H9 (cell line): ENCODE data around the gene ZNF764. TPM values are rescaled to one million over a fixed set of nuclear protein-coding genes. Genes with fewer than 3 reads are reported as not detected.

Experiments
- DNase-seq: peaks from one replicate; pipeline ENCODE4 v3.0.0-alpha.2; 2017
- H2AFZ ChIP-seq: one replicate; pipeline ENCODE4 v1.6.1; 2013; ENCODE audit warnings: mild to moderate bottlenecking, low read length, control low read depth, moderate library complexity
- H2AK5ac ChIP-seq: 2 replicates; pipeline ENCODE4 v1.6.1; 2013; ENCODE audit warnings: low read length, control low read depth, mixed read lengths; ENCODE audit not compliant: insufficient read length
- H2BK120ac ChIP-seq: one replicate; pipeline ENCODE4 v1.6.1; 2013; ENCODE audit warnings: low read depth, mild to moderate bottlenecking, low read length, control low read depth, inconsistent platforms; ENCODE audit not compliant: poor library complexity, severe bottlenecking
- H2BK12ac ChIP-seq: 2 replicates; pipeline ENCODE4 v1.6.1; 2013; ENCODE audit warnings: low read length, control low read depth, mixed read lengths, low read depth; ENCODE audit not compliant: insufficient read length
- H2BK15ac ChIP-seq: 2 replicates; pipeline ENCODE4 v1.6.1; 2013; ENCODE audit warnings: low read depth, low read length, control low read depth
- H2BK20ac ChIP-seq: one replicate; pipeline ENCODE4 v1.6.1; 2013; ENCODE audit warnings: low read depth, mild to moderate bottlenecking, low read length, control low read depth, inconsistent platforms; ENCODE audit not compliant: poor library complexity, severe bottlenecking
- H2BK5ac ChIP-seq: 2 replicates; pipeline ENCODE4 v1.6.1; 2013; ENCODE audit warnings: low read length, control low read depth, mixed read lengths; ENCODE audit not compliant: insufficient read length
- H3K14ac ChIP-seq: 2 replicates; pipeline ENCODE4 v1.6.1; 2013; ENCODE audit warnings: low read length, control low read depth; ENCODE audit not compliant: insufficient read depth
- H3K18ac ChIP-seq: 2 replicates; pipeline ENCODE4 v1.6.1; 2013; ENCODE audit warnings: low read depth, mild to moderate bottlenecking, mixed read lengths, low read length, control low read depth; ENCODE audit not compliant: insufficient read length
- H3K23ac ChIP-seq: 2 replicates; pipeline ENCODE4 v1.6.1; 2013; ENCODE audit warnings: low read length, control low read depth, mixed read lengths, low read depth; ENCODE audit not compliant: insufficient read length
- H3K23me2 ChIP-seq: 2 replicates; pipeline ENCODE4 v1.6.1; 2013; ENCODE audit warnings: low read depth, mild to moderate bottlenecking, mixed read lengths, low read length, control low read depth; ENCODE audit not compliant: insufficient read length, poor library complexity, severe bottlenecking
- H3K27ac ChIP-seq: 2 replicates; pipeline ENCODE4 v1.5.1; 2013; ENCODE audit warnings: low read length, control low read depth, mixed read lengths, low read depth; ENCODE audit not compliant: insufficient read length
- H3K27me3 ChIP-seq: 2 replicates; pipeline ENCODE4 v1.6.1; 2013; ENCODE audit warnings: low read length, control low read depth, inconsistent platforms; ENCODE audit not compliant: insufficient read depth
- H3K4ac ChIP-seq: 2 replicates; pipeline ENCODE4 v1.6.1; 2013; ENCODE audit warnings: low read depth, mild to moderate bottlenecking, control low read depth, inconsistent platforms, low read length, moderate library complexity
- H3K4me1 ChIP-seq: 2 replicates; pipeline ENCODE4 v1.6.1; 2013; ENCODE audit warnings: low read length, control low read depth, inconsistent platforms; ENCODE audit not compliant: insufficient read depth
- H3K4me2 ChIP-seq: 2 replicates; pipeline ENCODE4 v1.6.1; 2013; ENCODE audit warnings: low read length, control low read depth, mixed read lengths; ENCODE audit not compliant: insufficient read length, insufficient read depth
- H3K56ac ChIP-seq: 2 replicates; pipeline ENCODE4 v1.6.1; 2013; ENCODE audit warnings: low read depth, mild to moderate bottlenecking, mixed read lengths, low read length, control low read depth; ENCODE audit not compliant: insufficient read length
- H3K79me1 ChIP-seq: 2 replicates; pipeline ENCODE4 v1.6.1; 2013; ENCODE audit warnings: low read depth, mild to moderate bottlenecking, moderate library complexity, low read length, control low read depth, inconsistent platforms; ENCODE audit not compliant: insufficient read depth, poor library complexity, severe bottlenecking
- H3K79me2 ChIP-seq: 2 replicates; pipeline ENCODE4 v1.6.1; 2013; ENCODE audit warnings: low read length, control low read depth, inconsistent platforms; ENCODE audit not compliant: insufficient read depth
- H3K9ac ChIP-seq: 2 replicates; pipeline ENCODE4 v1.6.1; 2013; ENCODE audit warnings: low read length, control low read depth, mixed read lengths; ENCODE audit not compliant: insufficient read length; ENCODE audit errors: extremely low read depth
- H3K9me3 ChIP-seq: one replicate; pipeline ENCODE4 v1.6.1; 2013; ENCODE audit warnings: low read depth, low read length, inconsistent platforms; ENCODE audit not compliant: control insufficient read depth
- H3T11ph ChIP-seq: one replicate; pipeline ENCODE4 v1.6.1; 2013; ENCODE audit warnings: mild to moderate bottlenecking, low read length, control low read depth, inconsistent platforms
- H4K20me1 ChIP-seq: one replicate; pipeline ENCODE4 v1.6.1; 2013; ENCODE audit not compliant: control insufficient read depth, insufficient read length, insufficient read depth
- H4K5ac ChIP-seq: 2 replicates; pipeline ENCODE4 v1.6.1; 2013; ENCODE audit warnings: low read depth, mild to moderate bottlenecking, mixed read lengths, low read length, control low read depth; ENCODE audit not compliant: insufficient read length
- H4K8ac ChIP-seq: replicated peaks from 2 replicates; pipeline ENCODE4 v1.6.1; 2013; ENCODE audit warnings: low read length, control low read depth, mixed read lengths, low read depth; ENCODE audit not compliant: insufficient read length
- H4K91ac ChIP-seq: 2 replicates; pipeline ENCODE4 v1.6.1; 2013; ENCODE audit warnings: low read depth, mild to moderate bottlenecking, moderate library complexity, mixed read lengths, low read length, control low read depth; ENCODE audit not compliant: insufficient read length
- H3K27ac Mint-ChIP-seq, 3 experiments: 2 replicates in 2 of 3; 3 replicates in 1 of 3; pipeline ENCODE4 v1.8.0; 2020 to 2021; ENCODE audit warnings: mixed read lengths in 3 of 3, mild to moderate bottlenecking in 1 of 3, moderate library complexity in 1 of 3
- H3K27me3 Mint-ChIP-seq: 2 replicates; pipeline ENCODE4 v1.8.0; 2021; ENCODE audit warnings: low read depth, mild to moderate bottlenecking, moderate library complexity, mixed read lengths
- H3K36me3 Mint-ChIP-seq, 3 experiments: 2 replicates in 2 of 3; 3 replicates in 1 of 3; pipeline ENCODE4 v1.8.0; 2020 to 2021; ENCODE audit warnings: low read depth in 3 of 3, mixed read lengths in 3 of 3; ENCODE audit not compliant: insufficient read depth in 1 of 3
- H3K4me1 Mint-ChIP-seq, 2 experiments: 2 replicates each; pipeline ENCODE4 v1.8.0; 2020; ENCODE audit warnings: mixed read lengths in 2 of 2
- H3K4me3 Mint-ChIP-seq, 2 experiments: 2 replicates in 1 of 2; 3 replicates in 1 of 2; pipeline ENCODE4 v1.8.0; 2020 to 2021; ENCODE audit warnings: mild to moderate bottlenecking in 2 of 2, mixed read lengths in 2 of 2, moderate library complexity in 1 of 2
- H3K9me3 Mint-ChIP-seq, 2 experiments: 2 replicates in 1 of 2; 3 replicates in 1 of 2; pipeline ENCODE4 v1.8.0; 2020; ENCODE audit warnings: mild to moderate bottlenecking in 2 of 2, mixed read lengths in 2 of 2, moderate library complexity in 1 of 2
- CTCF ChIP-seq: fragments of 200-600 bp; sonication (generic); conservative IDR thresholded peaks from 3 replicates; pipeline ENCODE4 v1.8.0; 2021; ENCODE audit warnings: antibody characterized with exemption, mild to moderate bottlenecking
- WGBS: extraction: QIAGEN DNeasy Blood & Tissue Kit; methylation state at CpG from one replicate; pipeline ENCODE4 v1.1.7; 2013; ENCODE audit warnings: missing lambda C conversion rate, low lambda C conversion rate, mixed read lengths; ENCODE audit not compliant: insufficient read length; ENCODE audit errors: extremely low coverage; 5-methylcytosine and 5-hydroxymethylcytosine counted together
- total RNA-seq: library from RNA; stranded (reverse); gene quantifications from 2 replicates; pipeline ENCODE4 v1.2.1, GENCODE V29; 2021

The ZNF764 gene
- total RNA-seq, 1 experiment from 2014 or later: 11.4 TPM

GRCh38 chr16:30570636-30571444 is 12.7 kb upstream of the ZNF764 start:
- H3K27ac ChIP-seq: no peak overlapping the region
- H3K4me2 ChIP-seq: peak overlapping the region; percentile 96
- no peak overlapping the region for H3K18ac ChIP-seq
- TF ChIP-seq CTCF: no peak
- no peak overlapping the region for H4K91ac ChIP-seq
- H4K20me1 ChIP-seq: no peaks in the 10 kb centered on the region
- peaks cover 13 to 17% of the 10 kb centered on the region in 2 experiments for H3K4me1 Mint-ChIP-seq
- H2BK12ac ChIP-seq: no peak overlapping the region
- H3K9me3 Mint-ChIP-seq: no peaks in the 10 kb centered on the region
- H3K9me3 ChIP-seq: no peaks in the 10 kb centered on the region
- H2AK5ac ChIP-seq: no peak overlapping the region
- no peak overlapping the region for H3K23ac ChIP-seq
- DNase-seq: peak; percentile 41
- peak overlapping the region; percentile 41 for H3K9ac ChIP-seq
- peak overlapping the region; percentile 82 to 97 (median 91); a peak in 6 of 7 replicates for H3K27ac Mint-ChIP-seq
- no peak overlapping the region for H3K4ac ChIP-seq
- H3K36me3 Mint-ChIP-seq: no peaks in the 10 kb centered on the region
- H2AFZ ChIP-seq: no peak overlapping the region
- H2BK20ac ChIP-seq: no peak overlapping the region
- no peak overlapping the region for H3T11ph ChIP-seq
- H2BK120ac ChIP-seq: no peak overlapping the region
- no peak overlapping the region for H2BK5ac ChIP-seq
- H2BK15ac ChIP-seq: no peak overlapping the region
- H4K8ac ChIP-seq: no peak overlapping the region
- H3K79me1 ChIP-seq: no peaks in the 10 kb centered on the region
- no CpG with 5 or more reads among the region's 22 CpGs for WGBS
- H3K23me2 ChIP-seq: peaks cover 16% of the 10 kb centered on the region
- H3K27me3 ChIP-seq: no peaks in the 10 kb centered on the region
- H3K4me1 ChIP-seq: no peaks in the 10 kb centered on the region; the same call in 1 of the 2 replicates
- H3K4me3 Mint-ChIP-seq: peak overlapping the region; percentile 83 to 92
- H3K79me2 ChIP-seq: no peaks in the 10 kb centered on the region
- H4K5ac ChIP-seq: no peak overlapping the region
- H3K27me3 Mint-ChIP-seq: peaks cover 12% of the 10 kb centered on the region
- no peak overlapping the region for H3K56ac ChIP-seq
- peak overlapping the region; percentile 72 for H3K14ac ChIP-seq
